Duodenal mucosa (tissue), 2 donors: ENCODE measurements around the gene VEGFA.

Experiments
- H3K27ac ChIP-seq: one replicate; pipeline ENCODE4 v1.7.0; 2013; ENCODE audit warnings: low read depth, low read length
- H3K27me3 ChIP-seq, 2 donors: one replicate each; pipeline ENCODE4 v1.7.0; 2013; ENCODE audit warnings: low read length in 2 of 2, control low read depth in 1 of 2; ENCODE audit not compliant: insufficient read depth in 2 of 2, control insufficient read depth in 1 of 2
- H3K36me3 ChIP-seq, 2 donors: one replicate each; pipeline ENCODE4 v1.7.0; 2013; ENCODE audit warnings: low read length in 2 of 2, control low read depth in 1 of 2; ENCODE audit not compliant: insufficient read depth in 2 of 2, control insufficient read depth in 1 of 2
- H3K4me1 ChIP-seq, 2 donors: one replicate each; pipeline ENCODE4 v1.7.0; 2013; ENCODE audit warnings: low read length in 2 of 2, control low read depth in 1 of 2; ENCODE audit not compliant: insufficient read depth in 2 of 2, control insufficient read depth in 1 of 2
- H3K4me3 ChIP-seq, 2 donors: one replicate each; pipeline ENCODE4 v1.7.0; 2013; ENCODE audit warnings: low read length in 2 of 2, low read depth in 1 of 2
- H3K9ac ChIP-seq, 2 donors: one replicate each; pipeline ENCODE4 v1.7.0; 2013; ENCODE audit warnings: low read length in 2 of 2, low read depth in 1 of 2
- H3K9me3 ChIP-seq, 2 donors: one replicate each; pipeline ENCODE4 v1.7.0; 2013; ENCODE audit warnings: low read length in 2 of 2, control low read depth in 1 of 2; ENCODE audit not compliant: control insufficient read depth in 1 of 2

Gene VEGFA

GRCh38 chr6:43759136-43759906 lies 10.7 kb upstream of the VEGFA start:
- Histone ChIP-seq H3K27me3 (no peaks in the 10 kb centered on the region), H3K9me3 (no peaks in the 10 kb centered on the region), H3K36me3 (no peaks in the 10 kb centered on the region), H3K4me3 (no peak overlapping the region), H3K27ac (no peak overlapping the region), H3K9ac (no peak overlapping the region), H3K4me1 (peaks cover 5 to 24% of the 10 kb centered on the region in 2 donors)

GRCh38 chr6:43759907-43760206 lies 10.2 kb upstream of the VEGFA start:
- no peak overlapping the region for H3K9ac ChIP-seq
- no peaks in the 10 kb centered on the region for H3K9me3 ChIP-seq
- H3K4me3 ChIP-seq = no peak overlapping the region
- H3K27ac ChIP-seq = no peak overlapping the region
- H3K27me3 ChIP-seq = no peaks in the 10 kb centered on the region
- H3K36me3 ChIP-seq = no peaks in the 10 kb centered on the region
- peaks cover 5 to 24% of the 10 kb centered on the region in 2 donors for H3K4me1 ChIP-seq

GRCh38 chr6:43760210-43761168 lies 9.5 kb upstream of the VEGFA start:
- no peaks in the 10 kb centered on the region for H3K27me3 ChIP-seq
- no peaks in the 10 kb centered on the region for H3K9me3 ChIP-seq
- H3K36me3 ChIP-seq = no peaks in the 10 kb centered on the region
- H3K27ac ChIP-seq = no peak overlapping the region
- no peak overlapping the region for H3K4me3 ChIP-seq
- H3K4me1 ChIP-seq = peaks cover 6 to 19% of the 10 kb centered on the region in 2 donors
- H3K9ac ChIP-seq = no peak overlapping the region

- Histone ChIP-seq H3K36me3 (no peaks in the 10 kb centered on the region), H3K27ac (no peak overlapping the region), H3K9ac (no peak overlapping the region), H3K4me3 (no peak overlapping the region), H3K9me3 (no peaks in the 10 kb centered on the region), H3K27me3 (no peaks in the 10 kb centered on the region), H3K4me1 (peaks cover 18 to 30% of the 10 kb centered on the region in 2 donors)
These were observed 8.2 kb upstream of the VEGFA start for GRCh38 chr6:43761666-43762409.

GRCh38 chr6:43762410-43762768 lies 7.6 kb upstream of the VEGFA start:
- no peak overlapping the region for H3K27ac ChIP-seq
- no peaks in the 10 kb centered on the region for H3K27me3 ChIP-seq
- no peak overlapping the region for H3K4me3 ChIP-seq
- no peaks in the 10 kb centered on the region for H3K36me3 ChIP-seq
- H3K9ac ChIP-seq = no peak overlapping the region
- peaks cover 22 to 34% of the 10 kb centered on the region in 2 donors for H3K4me1 ChIP-seq
- no peaks in the 10 kb centered on the region for H3K9me3 ChIP-seq

- H3K27ac ChIP-seq = no peak overlapping the region
- H3K36me3 ChIP-seq = no peaks in the 10 kb centered on the region
- H3K9ac ChIP-seq = no peak overlapping the region
- H3K27me3 ChIP-seq = no peaks in the 10 kb centered on the region
- H3K4me1 ChIP-seq = peaks cover 24 to 38% of the 10 kb centered on the region in 2 donors
- no peak overlapping the region for H3K4me3 ChIP-seq
- H3K9me3 ChIP-seq = no peaks in the 10 kb centered on the region
These were observed 6.9 kb upstream of the VEGFA start for GRCh38 chr6:43762966-43763695.

- no peak overlapping the region for H3K9ac ChIP-seq
- peaks cover 31 to 40% of the 10 kb centered on the region in 2 donors for H3K4me1 ChIP-seq
- H3K27ac ChIP-seq = no peak overlapping the region
- H3K27me3 ChIP-seq = no peaks in the 10 kb centered on the region
- no peaks in the 10 kb centered on the region for H3K36me3 ChIP-seq
- no peak overlapping the region for H3K4me3 ChIP-seq
- no peaks in the 10 kb centered on the region for H3K9me3 ChIP-seq
These were observed 6.0 kb upstream of the VEGFA start for GRCh38 chr6:43763812-43764522.

- H3K9ac ChIP-seq = no peak overlapping the region
- peaks cover 39 to 48% of the 10 kb centered on the region in 2 donors for H3K4me1 ChIP-seq
- no peaks in the 10 kb centered on the region for H3K36me3 ChIP-seq
These were observed 5.2 kb upstream of the VEGFA start for GRCh38 chr6:43764772-43765171.

GRCh38 chr6:43765776-43766499 lies 4.1 kb upstream of the VEGFA start:
- no peaks in the 10 kb centered on the region for H3K36me3 ChIP-seq
- H3K9ac ChIP-seq = peak overlapping the region in 1 of 2 donors; percentile 11
- no peak overlapping the region for H3K4me3 ChIP-seq
- H3K27me3 ChIP-seq = no peaks in the 10 kb centered on the region
- peaks cover 39 to 48% of the 10 kb centered on the region in 2 donors for H3K4me1 ChIP-seq
- H3K27ac ChIP-seq = no peak overlapping the region
- no peaks in the 10 kb centered on the region for H3K9me3 ChIP-seq

More at GRCh38 chr6:43764772-43765171, 5.2 kb upstream of the VEGFA start:
- Histone ChIP-seq H3K27ac (no peak overlapping the region), H3K9me3 (no peaks in the 10 kb centered on the region), H3K4me3 (no peak overlapping the region), H3K27me3 (no peaks in the 10 kb centered on the region)
